ENCODE results near the gene SLC1A6.

Gene SLC1A6

DNA sequence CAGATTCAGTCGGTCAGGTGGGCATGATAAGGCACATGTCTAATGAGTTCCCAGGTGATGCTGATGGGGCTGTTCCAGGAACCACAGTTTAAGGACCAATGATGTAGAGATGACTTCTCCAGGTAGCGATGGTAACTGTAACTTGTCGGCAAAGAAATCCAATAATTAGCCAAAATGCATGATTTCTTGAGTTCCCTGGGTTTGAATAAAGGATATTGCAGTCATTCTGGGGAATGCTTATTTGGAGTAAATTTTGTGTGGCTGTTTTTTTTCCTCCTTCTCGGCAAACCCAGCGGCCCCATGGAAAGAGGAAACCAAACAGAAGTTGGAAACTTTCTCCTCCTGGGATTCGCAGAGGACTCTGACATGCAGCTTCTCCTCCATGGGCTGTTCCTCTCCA, 38.5 kb downstream of the SLC1A6 start, which contains the start of gene OR7C2:
TSS of gene OR7C2 (plus strand) at position 301 of the 400 bp plus-strand sequence. CDS start at position 301, 0 bp downstream.
- Histone ChIP-seq H3K27me3 (replicated peaks; ENCODE audit: control insufficient read depth, insufficient read depth, low read length, poor library complexity, severe bottlenecking) (no peaks in the 10 kb centered on the region), H3K4me1 (ENCODE audit: control insufficient read depth, insufficient read depth, low read length, poor library complexity, severe bottlenecking) (no peaks in the 10 kb centered on the region), H3K9me3 (ENCODE audit: control insufficient read depth, low read length) (no peaks in the 10 kb centered on the region), H3K4me3 (ENCODE audit: insufficient read depth, low read depth, low read length, poor library complexity, severe bottlenecking) (no peak within 1 kb of the TSS), H3K36me3 (ENCODE audit: control insufficient read depth, insufficient read depth, low read length) (no peaks in the 10 kb centered on the region), H3K27ac (ENCODE audit: insufficient read depth, low read length, poor library complexity, severe bottlenecking) (no peak within 1 kb of the TSS)
- DNase-seq, result no peak

DNA sequence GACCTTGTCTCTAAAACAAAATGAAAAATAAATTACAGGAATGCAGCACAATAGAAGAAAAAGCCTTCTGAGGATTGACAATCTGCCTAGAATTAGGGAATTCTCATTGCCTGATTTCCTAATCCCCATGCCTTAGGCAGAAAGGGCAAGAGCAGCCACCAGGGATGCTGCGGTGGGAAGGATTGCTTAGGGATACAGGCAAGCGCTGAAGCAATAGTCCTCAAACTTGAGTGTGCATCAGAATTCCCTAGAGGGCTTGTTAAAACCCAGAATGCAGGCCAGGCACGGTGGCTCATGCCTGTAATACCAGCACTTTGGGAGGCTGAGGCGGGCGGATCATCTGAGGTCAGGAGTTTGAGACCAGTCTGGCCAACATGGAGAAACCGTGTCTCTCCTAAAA, 39.4 kb downstream of the SLC1A6 start:
- H3K4me1 ChIP-seq (ENCODE audit: control insufficient read depth, insufficient read depth, low read length, poor library complexity, severe bottlenecking), result no peaks in the 10 kb centered on the region
- no peaks in the 10 kb centered on the region for H3K27me3 ChIP-seq (replicated peaks; ENCODE audit: control insufficient read depth, insufficient read depth, low read length, poor library complexity, severe bottlenecking)
- no peaks in the 10 kb centered on the region for H3K36me3 ChIP-seq (ENCODE audit: control insufficient read depth, insufficient read depth, low read length)
- no peaks in the 10 kb centered on the region for H3K9me3 ChIP-seq (ENCODE audit: control insufficient read depth, low read length)
- H3K4me3 ChIP-seq (ENCODE audit: insufficient read depth, low read depth, low read length, poor library complexity, severe bottlenecking), result no peak overlapping the region
- no peak overlapping the region for H3K27ac ChIP-seq (ENCODE audit: insufficient read depth, low read length, poor library complexity, severe bottlenecking)
- no peak for DNase-seq

DNA sequence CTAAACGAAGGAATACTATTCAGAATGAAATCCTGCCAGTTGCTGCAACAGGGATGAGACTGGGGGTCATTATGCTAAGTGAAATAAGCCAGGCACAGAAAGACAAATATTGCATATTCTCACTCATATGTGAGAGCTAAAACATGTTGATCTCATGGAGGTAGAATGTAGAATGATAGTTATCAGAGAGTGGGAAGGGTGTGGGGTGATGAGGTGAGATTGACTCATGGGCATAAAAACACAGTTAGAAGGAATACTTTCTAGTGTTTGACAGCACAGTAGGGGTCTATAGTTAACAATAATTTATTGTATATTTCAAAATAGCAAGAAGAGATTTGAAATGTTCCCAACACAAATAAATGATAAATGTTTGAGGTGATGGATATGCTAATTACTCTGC, 46.2 kb downstream of the SLC1A6 start:
- Histone ChIP-seq H3K27me3 (replicated peaks; ENCODE audit: control insufficient read depth, insufficient read depth, low read length, poor library complexity, severe bottlenecking) (no peaks in the 10 kb centered on the region), H3K4me3 (ENCODE audit: insufficient read depth, low read depth, low read length, poor library complexity, severe bottlenecking) (no peak overlapping the region), H3K36me3 (ENCODE audit: control insufficient read depth, insufficient read depth, low read length) (no peaks in the 10 kb centered on the region), H3K9me3 (ENCODE audit: control insufficient read depth, low read length) (no peaks in the 10 kb centered on the region), H3K27ac (ENCODE audit: insufficient read depth, low read length, poor library complexity, severe bottlenecking) (no peak overlapping the region), H3K4me1 (ENCODE audit: control insufficient read depth, insufficient read depth, low read length, poor library complexity, severe bottlenecking) (no peaks in the 10 kb centered on the region)
- DNase-seq, result no peak

- H3K27me3 ChIP-seq (replicated peaks; ENCODE audit: control insufficient read depth, insufficient read depth, low read length, poor library complexity, severe bottlenecking), result no peaks in the 10 kb centered on the region
- H3K36me3 ChIP-seq (ENCODE audit: control insufficient read depth, insufficient read depth, low read length), result no peaks in the 10 kb centered on the region
- no peak for DNase-seq
- H3K27ac ChIP-seq (ENCODE audit: insufficient read depth, low read length, poor library complexity, severe bottlenecking), result no peak overlapping the region
- no peaks in the 10 kb centered on the region for H3K9me3 ChIP-seq (ENCODE audit: control insufficient read depth, low read length)
- H3K4me1 ChIP-seq (ENCODE audit: control insufficient read depth, insufficient read depth, low read length, poor library complexity, severe bottlenecking), result no peaks in the 10 kb centered on the region
- H3K4me3 ChIP-seq (ENCODE audit: insufficient read depth, low read depth, low read length, poor library complexity, severe bottlenecking), result no peak overlapping the region
Measured at GRCh38 chr19:14916848-14917247, 62.8 kb downstream of the SLC1A6 start.

DNA sequence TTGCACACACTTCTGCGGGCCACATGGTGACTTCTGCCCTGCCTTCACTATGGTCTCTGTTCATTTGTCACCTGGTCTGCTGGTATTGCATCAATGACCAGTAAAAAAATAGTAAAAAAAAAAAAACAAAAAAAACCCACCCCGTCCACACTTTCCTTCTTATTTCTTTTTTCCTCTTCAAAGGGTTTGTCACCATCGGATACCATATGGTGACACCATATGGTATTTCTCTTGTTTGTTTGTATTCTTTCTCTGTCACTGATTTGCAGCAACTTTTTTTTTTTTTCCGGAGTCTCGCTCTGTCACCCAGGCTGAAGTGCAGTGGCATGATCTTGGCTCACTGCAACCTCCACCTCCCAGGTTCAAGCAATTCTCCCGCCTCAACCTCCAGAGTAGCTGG, 64.5 kb downstream of the SLC1A6 start:
- H3K9me3 ChIP-seq (ENCODE audit: control insufficient read depth, low read length), result no peaks in the 10 kb centered on the region
- H3K36me3 ChIP-seq (ENCODE audit: control insufficient read depth, insufficient read depth, low read length), result no peaks in the 10 kb centered on the region
- no peaks in the 10 kb centered on the region for H3K4me1 ChIP-seq (ENCODE audit: control insufficient read depth, insufficient read depth, low read length, poor library complexity, severe bottlenecking)
- H3K27me3 ChIP-seq (replicated peaks; ENCODE audit: control insufficient read depth, insufficient read depth, low read length, poor library complexity, severe bottlenecking), result no peaks in the 10 kb centered on the region
- H3K27ac ChIP-seq (ENCODE audit: insufficient read depth, low read length, poor library complexity, severe bottlenecking), result no peak overlapping the region
- no peak overlapping the region for H3K4me3 ChIP-seq (ENCODE audit: insufficient read depth, low read depth, low read length, poor library complexity, severe bottlenecking)
- no peak for DNase-seq

DNA sequence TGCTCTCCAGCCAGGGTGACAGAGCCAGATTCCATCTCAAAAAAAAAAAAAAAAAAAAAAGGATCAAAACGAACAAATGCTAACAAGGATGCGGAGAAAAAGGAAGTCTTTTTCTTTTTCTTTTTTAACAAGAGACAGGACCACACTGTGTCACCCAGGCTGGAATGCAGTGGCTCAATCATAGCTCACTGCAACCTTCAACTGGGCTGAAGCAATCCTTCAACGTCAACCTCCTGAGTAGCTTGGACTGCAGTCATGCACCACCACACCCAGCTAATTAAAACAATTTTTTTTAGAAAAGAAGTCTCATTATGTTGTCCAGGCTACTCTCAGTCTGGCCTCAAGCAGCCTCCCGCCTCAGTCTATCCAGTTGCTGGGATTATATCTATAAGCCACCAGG, 73.0 kb downstream of the SLC1A6 start:
- DNase-seq, result no peak
- Histone ChIP-seq H3K4me3 (ENCODE audit: insufficient read depth, low read depth, low read length, poor library complexity, severe bottlenecking) (no peak overlapping the region), H3K27me3 (replicated peaks; ENCODE audit: control insufficient read depth, insufficient read depth, low read length, poor library complexity, severe bottlenecking) (no peaks in the 10 kb centered on the region), H3K4me1 (ENCODE audit: control insufficient read depth, insufficient read depth, low read length, poor library complexity, severe bottlenecking) (no peaks in the 10 kb centered on the region), H3K27ac (ENCODE audit: insufficient read depth, low read length, poor library complexity, severe bottlenecking) (no peak overlapping the region), H3K36me3 (ENCODE audit: control insufficient read depth, insufficient read depth, low read length) (no peaks in the 10 kb centered on the region), H3K9me3 (ENCODE audit: control insufficient read depth, low read length) (no peaks in the 10 kb centered on the region)

GRCh38 chr19:14901675-14902260, 77.9 kb downstream of the SLC1A6 start:
- DNase-seq, result no peak

More at GRCh38 chr19:14901675-14902260, 77.9 kb downstream of the SLC1A6 start:
- H3K36me3 ChIP-seq (ENCODE audit: control insufficient read depth, insufficient read depth, low read length), result no peaks in the 10 kb centered on the region
- H3K4me1 ChIP-seq (ENCODE audit: control insufficient read depth, insufficient read depth, low read length, poor library complexity, severe bottlenecking), result no peaks in the 10 kb centered on the region
- H3K27me3 ChIP-seq (replicated peaks; ENCODE audit: control insufficient read depth, insufficient read depth, low read length, poor library complexity, severe bottlenecking), result no peaks in the 10 kb centered on the region
- H3K9me3 ChIP-seq (ENCODE audit: control insufficient read depth, low read length), result no peaks in the 10 kb centered on the region
- no peak overlapping the region for H3K4me3 ChIP-seq (ENCODE audit: insufficient read depth, low read depth, low read length, poor library complexity, severe bottlenecking)
- H3K27ac ChIP-seq (ENCODE audit: insufficient read depth, low read length, poor library complexity, severe bottlenecking), result no peak overlapping the region

Measured in effector memory CD4-positive, alpha-beta T cell (primary cell).